HFF-Myc (cell line): ENCODE measurements around the gene EPHB2.

Source experiments
- DNase-seq: peaks from one replicate; pipeline ENCODE4 v3.0.0-alpha.2; 2011; ENCODE audit warnings: low read depth; ENCODE audit errors: extremely low read depth
- H3K4me3 ChIP-seq: replicated peaks from 2 replicates; pipeline ENCODE4 v1.5.1; 2011; ENCODE audit warnings: low read depth, mild to moderate bottlenecking, control low read depth, low read length
- CTCF ChIP-seq: IDR thresholded peaks from 2 replicates; pipeline ENCODE4 v1.5.1; 2012; ENCODE audit warnings: mild to moderate bottlenecking, low read depth, low read length, control low read depth; ENCODE audit errors: missing control alignments

EPHB2 gene

GRCh38 chr1:22818061-22818770 is 107.6 kb downstream of the EPHB2 start:
- DNase-seq = no peak
- TF ChIP-seq CTCF = no peak

GRCh38 chr1:22819361-22819760 is 108.7 kb downstream of the EPHB2 start:
- DNase-seq = no peak
- no peak for TF ChIP-seq CTCF
- no peak overlapping the region for H3K4me3 ChIP-seq

More at GRCh38 chr1:22818061-22818770, 107.6 kb downstream of the EPHB2 start:
- no peak overlapping the region for H3K4me3 ChIP-seq

GRCh38 chr1:22821027-22821426 is 110.4 kb downstream of the EPHB2 start:
- DNase-seq = no peak
- no peak for TF ChIP-seq CTCF
- no peak overlapping the region for H3K4me3 ChIP-seq

GRCh38 chr1:22822371-22822770 is 111.7 kb downstream of the EPHB2 start:
- DNase-seq = no peak
- no peak for TF ChIP-seq CTCF
- no peak overlapping the region for H3K4me3 ChIP-seq

- TF ChIP-seq CTCF = no peak
- no peak overlapping the region for H3K4me3 ChIP-seq
- no peak for DNase-seq
Measured at GRCh38 chr1:22824466-22824865, 113.8 kb downstream of the EPHB2 start.

- H3K4me3 ChIP-seq = no peak overlapping the region
- TF ChIP-seq CTCF = no peak
Measured at GRCh38 chr1:22824975-22825374, 114.3 kb downstream of the EPHB2 start.

GRCh38 chr1:22825486-22826189 is 115.0 kb downstream of the EPHB2 start:
- DNase-seq = no peak
- TF ChIP-seq CTCF = no peak
- no peak overlapping the region for H3K4me3 ChIP-seq

More at GRCh38 chr1:22824975-22825374, 114.3 kb downstream of the EPHB2 start:
- DNase-seq = no peak
